ENCODE data around the gene NONO.

- TF ChIP-seq, protein P1, sequence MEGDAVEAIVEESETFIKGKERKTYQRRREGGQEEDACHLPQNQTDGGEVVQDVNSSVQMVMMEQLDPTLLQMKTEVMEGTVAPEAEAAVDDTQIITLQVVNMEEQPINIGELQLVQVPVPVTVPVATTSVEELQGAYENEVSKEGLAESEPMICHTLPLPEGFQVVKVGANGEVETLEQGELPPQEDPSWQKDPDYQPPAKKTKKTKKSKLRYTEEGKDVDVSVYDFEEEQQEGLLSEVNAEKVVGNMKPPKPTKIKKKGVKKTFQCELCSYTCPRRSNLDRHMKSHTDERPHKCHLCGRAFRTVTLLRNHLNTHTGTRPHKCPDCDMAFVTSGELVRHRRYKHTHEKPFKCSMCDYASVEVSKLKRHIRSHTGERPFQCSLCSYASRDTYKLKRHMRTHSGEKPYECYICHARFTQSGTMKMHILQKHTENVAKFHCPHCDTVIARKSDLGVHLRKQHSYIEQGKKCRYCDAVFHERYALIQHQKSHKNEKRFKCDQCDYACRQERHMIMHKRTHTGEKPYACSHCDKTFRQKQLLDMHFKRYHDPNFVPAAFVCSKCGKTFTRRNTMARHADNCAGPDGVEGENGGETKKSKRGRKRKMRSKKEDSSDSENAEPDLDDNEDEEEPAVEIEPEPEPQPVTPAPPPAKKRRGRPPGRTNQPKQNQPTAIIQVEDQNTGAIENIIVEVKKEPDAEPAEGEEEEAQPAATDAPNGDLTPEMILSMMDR (IDR thresholded peaks at IDR 0.05), result no peak
- TF ChIP-seq EZH2 (IDR thresholded peaks at IDR 0.05) (no peak), EZH2phosphoT487 (IDR thresholded peaks at IDR 0.05) (no peak)
These were observed 38.9 kb upstream of the NONO start for GRCh38 chrX:71244359-71245128.
